CD4-positive, alpha-beta T cell treated with Interleukin-21 for 1 hour (primary cell): ENCODE data around the gene CA5A.

Source experiments
- DNase-seq: peaks from one replicate; pipeline ENCODE4 v3.0.0-alpha.2; 2020

CA5A gene

DNA sequence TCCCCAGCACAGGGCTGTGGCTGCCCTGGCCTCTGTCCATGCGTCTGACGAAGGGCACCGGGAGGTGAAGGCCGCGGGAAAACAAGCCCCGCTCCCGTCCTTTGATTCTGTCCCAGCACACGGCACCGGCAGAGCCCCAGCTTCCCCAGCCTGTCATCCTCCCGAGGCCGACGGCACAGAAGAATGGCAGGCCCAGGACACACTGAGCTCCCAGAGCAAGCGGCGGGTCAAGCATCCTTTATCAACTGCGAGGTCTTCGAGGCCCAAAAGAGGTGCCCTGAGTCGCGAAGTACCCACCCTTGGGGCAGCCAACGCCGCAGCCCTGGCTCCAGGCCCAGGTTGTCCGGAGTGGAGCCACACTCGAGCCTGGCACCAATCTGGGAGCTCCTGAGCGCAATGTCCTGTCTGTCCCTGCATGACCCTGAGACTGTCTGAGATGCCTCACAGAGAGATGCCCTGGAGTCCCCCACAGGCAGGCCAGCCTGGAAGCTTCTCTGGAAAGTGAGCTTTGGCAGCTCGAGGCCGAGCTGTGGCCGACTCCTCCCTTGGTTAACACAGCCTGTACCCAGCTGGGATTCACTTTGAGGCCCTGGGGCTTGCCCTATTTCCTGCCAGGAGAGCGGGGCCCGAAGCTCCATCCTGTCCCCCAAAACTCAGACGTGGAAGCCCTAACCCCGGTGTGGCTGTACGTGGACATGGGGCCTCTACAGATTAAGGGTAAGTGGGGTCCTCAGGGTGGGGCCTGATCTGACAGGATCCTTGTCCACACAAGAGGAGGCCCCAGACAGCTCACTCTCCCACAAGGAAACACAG is 90.3 kb downstream of the CA5A start:
- no peak for DNase-seq

DNA sequence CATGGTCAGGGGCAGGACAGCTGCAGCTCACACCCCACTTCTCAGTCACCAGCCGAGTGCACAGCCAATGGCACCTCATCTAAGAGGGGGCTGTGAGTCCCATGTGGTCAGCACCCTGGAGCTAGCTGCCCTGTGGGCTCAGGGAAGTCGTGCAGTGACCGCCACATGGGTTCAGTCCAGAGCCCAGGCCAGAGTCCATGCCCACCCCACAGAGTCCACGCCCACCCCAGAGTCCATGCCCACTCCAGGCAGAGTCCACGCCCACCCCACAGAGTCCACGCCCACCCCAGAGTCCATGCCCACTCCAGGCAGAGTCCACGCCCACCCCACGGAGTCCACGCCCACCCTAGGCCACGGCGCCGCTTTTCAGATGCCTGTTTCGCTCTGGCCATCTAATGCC is 91.1 kb downstream of the CA5A start:
- DNase-seq = no peak

- no peak for DNase-seq
Measured at GRCh38 chr16:87844809-87845208, 91.5 kb downstream of the CA5A start.

DNA sequence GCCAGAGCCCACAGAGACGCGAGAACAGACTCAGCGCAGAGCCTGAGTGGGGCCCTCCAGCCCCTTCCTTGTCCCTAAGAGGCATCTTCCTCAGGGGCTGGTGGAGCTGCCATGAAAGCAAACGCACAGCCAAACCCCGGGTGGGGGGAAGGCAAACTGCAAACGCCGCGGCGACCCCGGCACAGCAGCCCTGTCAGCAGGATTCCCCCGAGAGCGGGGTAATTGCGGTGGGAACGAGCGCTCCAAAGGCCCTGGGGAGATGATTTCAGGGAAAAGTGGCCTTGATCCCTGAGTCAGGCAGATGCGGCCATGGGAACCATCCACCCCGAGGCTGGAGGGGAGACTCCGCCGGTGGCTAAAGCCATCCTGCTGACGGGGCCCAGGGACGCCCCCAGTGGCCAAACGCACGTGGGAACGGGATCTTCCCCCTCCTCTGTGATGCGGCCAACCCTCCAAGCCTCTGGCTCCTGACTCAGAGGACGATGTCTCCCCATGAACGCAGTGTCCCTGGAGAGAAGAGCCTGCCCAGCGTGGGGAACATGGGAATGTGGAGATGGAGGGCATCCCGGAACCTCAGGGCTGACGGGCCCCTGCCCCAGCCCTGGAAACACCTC is 92.1 kb downstream of the CA5A start:
- DNase-seq = no peak

- DNase-seq = no peak
Measured at GRCh38 chr16:87843678-87844105, 92.6 kb downstream of the CA5A start.

- DNase-seq = no peak
Measured at GRCh38 chr16:87842209-87842869, 94.0 kb downstream of the CA5A start.

DNA sequence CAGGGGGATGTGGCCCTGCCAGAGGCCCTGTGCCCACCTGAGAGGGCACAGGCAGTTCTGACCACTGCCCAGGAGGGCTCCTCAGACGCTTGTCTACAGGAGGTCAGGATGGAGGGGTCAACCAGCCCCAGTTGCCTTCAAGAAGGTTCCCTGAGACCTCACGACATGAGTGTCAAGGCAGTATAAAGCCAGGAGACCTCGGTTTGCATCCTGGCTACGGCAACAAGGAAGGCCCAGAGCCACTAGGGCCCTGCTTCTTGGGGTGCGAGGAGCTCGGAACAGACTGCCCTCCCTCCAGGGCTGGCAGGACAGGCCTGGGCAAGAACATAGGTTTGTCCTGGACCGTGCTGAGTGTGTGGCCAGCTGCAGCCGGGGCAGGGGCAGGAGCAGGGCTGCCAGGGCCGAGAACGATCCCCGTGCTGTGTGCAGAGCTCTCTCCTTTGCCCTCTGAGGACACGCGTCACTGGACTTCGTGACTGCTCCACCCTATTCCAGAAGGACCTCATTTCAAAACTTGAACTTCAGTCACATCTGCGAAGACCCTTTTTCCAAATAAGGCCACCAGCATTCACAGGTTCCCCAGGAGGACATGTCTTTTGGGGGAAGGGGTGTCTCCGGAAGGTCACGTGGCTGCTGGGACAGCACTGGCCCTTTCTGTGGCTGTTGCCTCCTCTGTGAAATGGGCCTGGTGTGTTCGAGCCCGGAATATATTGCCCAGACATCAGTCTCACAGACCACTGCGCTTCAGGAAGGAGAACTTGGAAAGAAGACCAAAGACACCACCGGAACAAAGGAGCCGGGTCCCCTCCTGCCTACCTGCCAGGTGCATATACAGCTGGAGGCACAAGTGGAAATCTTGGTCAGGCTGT is 94.8 kb downstream of the CA5A start:
- no peak for DNase-seq

GRCh38 chr16:87840271-87840978 is 95.9 kb downstream of the CA5A start:
- DNase-seq = no peak

GRCh38 chr16:87839542-87840270 is 96.6 kb downstream of the CA5A start:
- DNase-seq = no peak

DNA sequence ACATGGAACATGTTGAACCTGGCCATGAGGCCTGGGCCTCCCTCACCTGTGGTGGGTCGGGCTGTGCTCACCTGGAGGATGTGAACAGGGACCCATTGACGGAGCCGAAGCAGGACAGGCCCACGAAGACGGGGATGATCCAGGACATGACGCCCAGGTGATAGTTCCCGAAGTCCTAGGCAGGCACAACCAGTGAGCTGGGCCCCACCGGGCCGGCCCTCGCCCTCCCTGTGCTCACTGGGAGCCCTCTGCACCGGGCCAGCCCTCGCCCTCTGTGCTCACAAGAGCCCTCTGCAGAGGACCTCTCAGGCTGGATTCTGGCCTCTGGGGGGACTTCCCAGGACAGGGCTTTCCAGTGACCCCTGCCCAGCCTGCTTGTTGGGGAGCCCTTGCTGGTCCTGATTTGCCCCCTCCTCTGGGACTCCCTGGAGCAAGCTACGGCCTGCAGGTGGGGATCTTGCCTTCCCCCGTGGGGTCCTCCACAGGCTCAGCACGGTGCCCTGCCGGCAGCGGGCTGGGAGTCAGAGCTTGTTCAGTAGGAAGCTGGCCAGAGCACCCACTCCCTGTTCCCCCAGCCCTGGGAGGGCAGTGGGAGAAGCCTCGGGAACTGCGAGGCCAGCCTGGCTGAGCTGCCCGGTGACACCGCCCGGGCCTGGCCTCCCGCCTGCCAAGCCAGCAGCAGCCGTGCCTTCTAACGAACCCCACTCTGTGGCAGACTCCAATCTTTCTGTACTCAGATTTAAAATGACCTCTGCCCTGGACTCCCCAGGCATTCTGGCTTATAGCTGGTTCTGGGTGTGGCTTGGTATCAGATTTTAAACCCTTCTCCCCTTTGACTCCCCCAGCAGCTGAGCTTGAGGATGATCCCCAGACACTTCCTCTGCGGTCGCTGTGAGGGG is 97.4 kb downstream of the CA5A start:
- no peak for DNase-seq
